HG03066 (cell line): Measurements from ENCODE around the gene NCAPD2.

Experiments used
- ATAC-seq: cut with Tn5 transposase; IDR thresholded peaks from one replicate; pipeline ENCODE4 v1.9.1; 2021; ENCODE audit warnings: low read depth; ENCODE audit not compliant: unreplicated experiment

Gene NCAPD2

GRCh38 chr12:6569312-6569711 is 75.4 kb downstream of the NCAPD2 start:
- ATAC-seq = no peak

DNA sequence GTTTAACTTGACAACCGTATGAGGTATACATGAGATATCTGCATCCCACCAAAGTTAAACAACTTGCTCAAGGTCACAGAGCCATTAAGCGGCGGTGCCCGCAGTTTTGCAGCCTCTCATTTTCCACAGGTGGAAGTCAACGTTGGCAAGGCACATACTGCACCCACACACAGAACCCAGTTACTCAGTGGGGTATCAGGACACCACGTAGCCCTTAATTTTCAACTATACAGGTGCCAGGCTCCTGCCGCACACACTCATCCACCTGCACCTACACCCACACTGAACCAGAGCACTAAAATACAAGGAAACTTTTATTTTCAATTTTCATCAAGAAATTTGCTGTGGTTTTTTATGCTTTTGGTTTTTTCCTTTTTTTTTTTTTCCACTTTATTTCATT is 75.9 kb downstream of the NCAPD2 start:
- ATAC-seq = no peak

GRCh38 chr12:6570264-6570887 is 76.5 kb downstream of the NCAPD2 start:
- no peak for ATAC-seq

DNA sequence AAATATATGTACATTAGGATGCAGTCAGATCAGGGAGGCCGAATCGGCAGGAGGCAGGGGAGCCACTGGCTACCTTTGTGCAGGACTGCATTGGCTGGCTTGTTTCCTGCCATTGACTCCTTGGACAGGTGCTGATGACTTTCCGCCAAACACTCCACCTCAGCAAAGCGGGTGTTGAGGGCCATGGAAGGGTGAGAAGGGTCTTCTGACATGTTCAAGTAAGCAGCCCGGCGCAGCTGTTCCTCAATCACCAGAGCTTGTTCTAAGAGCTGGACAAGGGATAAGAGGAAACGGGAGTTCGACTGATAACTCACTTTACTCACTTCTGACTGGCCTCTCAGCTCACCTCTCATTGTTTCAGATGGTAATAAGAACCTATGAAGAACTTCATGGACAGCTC is 79.1 kb downstream of the NCAPD2 start:
- no peak for ATAC-seq

GRCh38 chr12:6574576-6575295 is 80.8 kb downstream of the NCAPD2 start:
- ATAC-seq = no peak

DNA sequence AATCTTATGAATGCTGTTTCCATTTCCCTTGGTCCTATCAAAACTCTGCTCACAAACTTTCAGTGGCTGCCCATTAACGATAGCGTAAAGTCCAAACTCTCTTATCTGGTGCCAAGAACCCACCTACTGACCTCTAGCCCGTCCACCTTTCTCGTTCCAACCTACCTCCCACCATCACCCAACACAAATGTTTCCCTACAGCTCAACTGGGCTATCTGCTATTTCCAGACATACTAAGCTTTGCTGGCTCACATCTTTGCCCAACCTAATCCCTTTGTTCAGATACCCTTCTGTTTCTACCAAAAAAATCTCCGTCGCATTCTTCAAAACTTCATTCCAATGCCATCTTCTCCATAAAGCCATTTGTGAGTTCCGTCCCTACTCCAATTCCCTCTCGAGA is 81.7 kb downstream of the NCAPD2 start:
- no peak for ATAC-seq
